H9 (cell line): ENCODE measurements around the gene KRT84. TPM values are rescaled to one million over a fixed set of nuclear protein-coding genes. Genes with fewer than 3 reads are reported as not detected.

Experiments used
- DNase-seq: peaks from one replicate; pipeline ENCODE4 v3.0.0-alpha.2; 2017
- H2AFZ ChIP-seq: one replicate; pipeline ENCODE4 v1.6.1; 2013; ENCODE audit warnings: mild to moderate bottlenecking, low read length, control low read depth, moderate library complexity
- H2AK5ac ChIP-seq: 2 replicates; pipeline ENCODE4 v1.6.1; 2013; ENCODE audit warnings: low read length, control low read depth, mixed read lengths; ENCODE audit not compliant: insufficient read length
- H2BK120ac ChIP-seq: one replicate; pipeline ENCODE4 v1.6.1; 2013; ENCODE audit warnings: low read depth, mild to moderate bottlenecking, low read length, control low read depth, inconsistent platforms; ENCODE audit not compliant: poor library complexity, severe bottlenecking
- H2BK12ac ChIP-seq: 2 replicates; pipeline ENCODE4 v1.6.1; 2013; ENCODE audit warnings: low read length, control low read depth, mixed read lengths, low read depth; ENCODE audit not compliant: insufficient read length
- H2BK15ac ChIP-seq: 2 replicates; pipeline ENCODE4 v1.6.1; 2013; ENCODE audit warnings: low read depth, low read length, control low read depth
- H2BK20ac ChIP-seq: one replicate; pipeline ENCODE4 v1.6.1; 2013; ENCODE audit warnings: low read depth, mild to moderate bottlenecking, low read length, control low read depth, inconsistent platforms; ENCODE audit not compliant: poor library complexity, severe bottlenecking
- H2BK5ac ChIP-seq: 2 replicates; pipeline ENCODE4 v1.6.1; 2013; ENCODE audit warnings: low read length, control low read depth, mixed read lengths; ENCODE audit not compliant: insufficient read length
- H3K14ac ChIP-seq: 2 replicates; pipeline ENCODE4 v1.6.1; 2013; ENCODE audit warnings: low read length, control low read depth; ENCODE audit not compliant: insufficient read depth
- H3K18ac ChIP-seq: 2 replicates; pipeline ENCODE4 v1.6.1; 2013; ENCODE audit warnings: low read depth, mild to moderate bottlenecking, mixed read lengths, low read length, control low read depth; ENCODE audit not compliant: insufficient read length
- H3K23ac ChIP-seq: 2 replicates; pipeline ENCODE4 v1.6.1; 2013; ENCODE audit warnings: low read length, control low read depth, mixed read lengths, low read depth; ENCODE audit not compliant: insufficient read length
- H3K23me2 ChIP-seq: 2 replicates; pipeline ENCODE4 v1.6.1; 2013; ENCODE audit warnings: low read depth, mild to moderate bottlenecking, mixed read lengths, low read length, control low read depth; ENCODE audit not compliant: insufficient read length, poor library complexity, severe bottlenecking
- H3K27ac ChIP-seq: 2 replicates; pipeline ENCODE4 v1.5.1; 2013; ENCODE audit warnings: low read length, control low read depth, mixed read lengths, low read depth; ENCODE audit not compliant: insufficient read length
- H3K27me3 ChIP-seq: 2 replicates; pipeline ENCODE4 v1.6.1; 2013; ENCODE audit warnings: low read length, control low read depth, inconsistent platforms; ENCODE audit not compliant: insufficient read depth
- H3K4ac ChIP-seq: 2 replicates; pipeline ENCODE4 v1.6.1; 2013; ENCODE audit warnings: low read depth, mild to moderate bottlenecking, control low read depth, inconsistent platforms, low read length, moderate library complexity
- H3K4me1 ChIP-seq: 2 replicates; pipeline ENCODE4 v1.6.1; 2013; ENCODE audit warnings: low read length, control low read depth, inconsistent platforms; ENCODE audit not compliant: insufficient read depth
- H3K4me2 ChIP-seq: 2 replicates; pipeline ENCODE4 v1.6.1; 2013; ENCODE audit warnings: low read length, control low read depth, mixed read lengths; ENCODE audit not compliant: insufficient read length, insufficient read depth
- H3K56ac ChIP-seq: 2 replicates; pipeline ENCODE4 v1.6.1; 2013; ENCODE audit warnings: low read depth, mild to moderate bottlenecking, mixed read lengths, low read length, control low read depth; ENCODE audit not compliant: insufficient read length
- H3K79me1 ChIP-seq: 2 replicates; pipeline ENCODE4 v1.6.1; 2013; ENCODE audit warnings: low read depth, mild to moderate bottlenecking, moderate library complexity, low read length, control low read depth, inconsistent platforms; ENCODE audit not compliant: insufficient read depth, poor library complexity, severe bottlenecking
- H3K79me2 ChIP-seq: 2 replicates; pipeline ENCODE4 v1.6.1; 2013; ENCODE audit warnings: low read length, control low read depth, inconsistent platforms; ENCODE audit not compliant: insufficient read depth
- H3K9ac ChIP-seq: 2 replicates; pipeline ENCODE4 v1.6.1; 2013; ENCODE audit warnings: low read length, control low read depth, mixed read lengths; ENCODE audit not compliant: insufficient read length; ENCODE audit errors: extremely low read depth
- H3K9me3 ChIP-seq: one replicate; pipeline ENCODE4 v1.6.1; 2013; ENCODE audit warnings: low read depth, low read length, inconsistent platforms; ENCODE audit not compliant: control insufficient read depth
- H3T11ph ChIP-seq: one replicate; pipeline ENCODE4 v1.6.1; 2013; ENCODE audit warnings: mild to moderate bottlenecking, low read length, control low read depth, inconsistent platforms
- H4K20me1 ChIP-seq: one replicate; pipeline ENCODE4 v1.6.1; 2013; ENCODE audit not compliant: control insufficient read depth, insufficient read length, insufficient read depth
- H4K5ac ChIP-seq: 2 replicates; pipeline ENCODE4 v1.6.1; 2013; ENCODE audit warnings: low read depth, mild to moderate bottlenecking, mixed read lengths, low read length, control low read depth; ENCODE audit not compliant: insufficient read length
- H4K8ac ChIP-seq: replicated peaks from 2 replicates; pipeline ENCODE4 v1.6.1; 2013; ENCODE audit warnings: low read length, control low read depth, mixed read lengths, low read depth; ENCODE audit not compliant: insufficient read length
- H4K91ac ChIP-seq: 2 replicates; pipeline ENCODE4 v1.6.1; 2013; ENCODE audit warnings: low read depth, mild to moderate bottlenecking, moderate library complexity, mixed read lengths, low read length, control low read depth; ENCODE audit not compliant: insufficient read length
- H3K27ac Mint-ChIP-seq, 3 experiments: 2 replicates in 2 of 3; 3 replicates in 1 of 3; pipeline ENCODE4 v1.8.0; 2020 to 2021; ENCODE audit warnings: mixed read lengths in 3 of 3, mild to moderate bottlenecking in 1 of 3, moderate library complexity in 1 of 3
- H3K27me3 Mint-ChIP-seq: 2 replicates; pipeline ENCODE4 v1.8.0; 2021; ENCODE audit warnings: low read depth, mild to moderate bottlenecking, moderate library complexity, mixed read lengths
- H3K36me3 Mint-ChIP-seq, 3 experiments: 2 replicates in 2 of 3; 3 replicates in 1 of 3; pipeline ENCODE4 v1.8.0; 2020 to 2021; ENCODE audit warnings: low read depth in 3 of 3, mixed read lengths in 3 of 3; ENCODE audit not compliant: insufficient read depth in 1 of 3
- H3K4me1 Mint-ChIP-seq, 2 experiments: 2 replicates each; pipeline ENCODE4 v1.8.0; 2020; ENCODE audit warnings: mixed read lengths in 2 of 2
- H3K4me3 Mint-ChIP-seq, 2 experiments: 2 replicates in 1 of 2; 3 replicates in 1 of 2; pipeline ENCODE4 v1.8.0; 2020 to 2021; ENCODE audit warnings: mild to moderate bottlenecking in 2 of 2, mixed read lengths in 2 of 2, moderate library complexity in 1 of 2
- H3K9me3 Mint-ChIP-seq, 2 experiments: 2 replicates in 1 of 2; 3 replicates in 1 of 2; pipeline ENCODE4 v1.8.0; 2020; ENCODE audit warnings: mild to moderate bottlenecking in 2 of 2, mixed read lengths in 2 of 2, moderate library complexity in 1 of 2
- WGBS: extraction: QIAGEN DNeasy Blood & Tissue Kit; methylation state at CpG from one replicate; pipeline ENCODE4 v1.1.7; 2013; ENCODE audit warnings: missing lambda C conversion rate, low lambda C conversion rate, mixed read lengths; ENCODE audit not compliant: insufficient read length; ENCODE audit errors: extremely low coverage; 5-methylcytosine and 5-hydroxymethylcytosine counted together
- long read RNA-seq: library from polyadenylated mRNA; unstranded; transcript quantifications from one replicate; pipeline ENCODE4 v2.0.0, GENCODE V29; 2020
- total RNA-seq: library from RNA; stranded (reverse); gene quantifications from 2 replicates; pipeline ENCODE4 v1.2.1, GENCODE V29; 2021
- TF ChIP-seq, protein P1 (sequence below): fragments of 200-600 bp; sonication (generic); conservative IDR thresholded peaks from 3 replicates; pipeline ENCODE4 v1.8.0; 2021; ENCODE audit warnings: antibody characterized with exemption, mild to moderate bottlenecking

Gene KRT84, protein sequence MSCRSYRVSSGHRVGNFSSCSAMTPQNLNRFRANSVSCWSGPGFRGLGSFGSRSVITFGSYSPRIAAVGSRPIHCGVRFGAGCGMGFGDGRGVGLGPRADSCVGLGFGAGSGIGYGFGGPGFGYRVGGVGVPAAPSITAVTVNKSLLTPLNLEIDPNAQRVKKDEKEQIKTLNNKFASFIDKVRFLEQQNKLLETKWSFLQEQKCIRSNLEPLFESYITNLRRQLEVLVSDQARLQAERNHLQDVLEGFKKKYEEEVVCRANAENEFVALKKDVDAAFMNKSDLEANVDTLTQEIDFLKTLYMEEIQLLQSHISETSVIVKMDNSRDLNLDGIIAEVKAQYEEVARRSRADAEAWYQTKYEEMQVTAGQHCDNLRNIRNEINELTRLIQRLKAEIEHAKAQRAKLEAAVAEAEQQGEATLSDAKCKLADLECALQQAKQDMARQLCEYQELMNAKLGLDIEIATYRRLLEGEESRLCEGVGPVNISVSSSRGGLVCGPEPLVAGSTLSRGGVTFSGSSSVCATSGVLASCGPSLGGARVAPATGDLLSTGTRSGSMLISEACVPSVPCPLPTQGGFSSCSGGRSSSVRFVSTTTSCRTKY
- total RNA-seq: not detected in 2 replicates
- long read RNA-seq: 0 reads

GRCh38 chr12:52385226-52385702 lies at the start of gene KRT84:
Gene KRT84 (minus strand): TSS chr12:52385652. CDS start chr12:52385585, 67 bp downstream.
- Mint-ChIP-seq H3K27ac (no peak within 1 kb of the TSS), H3K36me3 (no peaks in the 10 kb centered on the region), H3K9me3 (no peaks in the 10 kb centered on the region; a peak in 1 of 5 replicates), H3K27me3 (peaks cover 22% of the 10 kb centered on the region), H3K4me3 (no peak within 1 kb of the TSS), H3K4me1 (peaks cover 5 to 9% of the 10 kb centered on the region in 2 experiments)
- H3K14ac ChIP-seq: no peak within 1 kb of the TSS
- H3K27me3 ChIP-seq: no peaks in the 10 kb centered on the region
- no peak within 1 kb of the TSS for H3K23ac ChIP-seq
- H2BK12ac ChIP-seq: no peak within 1 kb of the TSS
- H3K79me2 ChIP-seq: no peaks in the 10 kb centered on the region
- no peaks in the 10 kb centered on the region for H3K4me1 ChIP-seq
- no peak within 1 kb of the TSS for H3K27ac ChIP-seq
- no peaks in the 10 kb centered on the region for H4K20me1 ChIP-seq
- no peak for DNase-seq
- no peak within 1 kb of the TSS for H4K5ac ChIP-seq
- no peaks in the 10 kb centered on the region for H3K79me1 ChIP-seq
- TF ChIP-seq, protein P1, sequence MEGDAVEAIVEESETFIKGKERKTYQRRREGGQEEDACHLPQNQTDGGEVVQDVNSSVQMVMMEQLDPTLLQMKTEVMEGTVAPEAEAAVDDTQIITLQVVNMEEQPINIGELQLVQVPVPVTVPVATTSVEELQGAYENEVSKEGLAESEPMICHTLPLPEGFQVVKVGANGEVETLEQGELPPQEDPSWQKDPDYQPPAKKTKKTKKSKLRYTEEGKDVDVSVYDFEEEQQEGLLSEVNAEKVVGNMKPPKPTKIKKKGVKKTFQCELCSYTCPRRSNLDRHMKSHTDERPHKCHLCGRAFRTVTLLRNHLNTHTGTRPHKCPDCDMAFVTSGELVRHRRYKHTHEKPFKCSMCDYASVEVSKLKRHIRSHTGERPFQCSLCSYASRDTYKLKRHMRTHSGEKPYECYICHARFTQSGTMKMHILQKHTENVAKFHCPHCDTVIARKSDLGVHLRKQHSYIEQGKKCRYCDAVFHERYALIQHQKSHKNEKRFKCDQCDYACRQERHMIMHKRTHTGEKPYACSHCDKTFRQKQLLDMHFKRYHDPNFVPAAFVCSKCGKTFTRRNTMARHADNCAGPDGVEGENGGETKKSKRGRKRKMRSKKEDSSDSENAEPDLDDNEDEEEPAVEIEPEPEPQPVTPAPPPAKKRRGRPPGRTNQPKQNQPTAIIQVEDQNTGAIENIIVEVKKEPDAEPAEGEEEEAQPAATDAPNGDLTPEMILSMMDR: no peak
- H4K91ac ChIP-seq: no peak within 1 kb of the TSS
- no peak within 1 kb of the TSS for H3K56ac ChIP-seq
- H2BK5ac ChIP-seq: no peak within 1 kb of the TSS
- H3K4ac ChIP-seq: no peak within 1 kb of the TSS
- no peaks in the 10 kb centered on the region for H3K23me2 ChIP-seq
- no CpG with 5 or more reads among the region's 11 CpGs for WGBS
- no peak within 1 kb of the TSS for H2BK15ac ChIP-seq
- no peak within 1 kb of the TSS for H3K4me2 ChIP-seq
- H2BK120ac ChIP-seq: no peak within 1 kb of the TSS
- H4K8ac ChIP-seq: no peak within 1 kb of the TSS
- no peak within 1 kb of the TSS for H3T11ph ChIP-seq
- no peak within 1 kb of the TSS for H2AFZ ChIP-seq
- no peak within 1 kb of the TSS for H3K18ac ChIP-seq
- H2BK20ac ChIP-seq: no peak within 1 kb of the TSS
- no peak within 1 kb of the TSS for H2AK5ac ChIP-seq
- H3K9ac ChIP-seq: no peak within 1 kb of the TSS
- H3K9me3 ChIP-seq: no peaks in the 10 kb centered on the region
